Peyer's patch (tissue), 4 donors: ENCODE measurements around the gene MAMSTR. TPM values are rescaled to one million over a fixed set of nuclear protein-coding genes. Genes with fewer than 3 reads are reported as not detected.
"Not testable (repeated sequence)": the region's sequence is repeated elsewhere in the genome, so short reads cannot be mapped to it uniquely, and the experiment has no call there.

Source experiments
- DNase-seq, 3 donors: peaks; one replicate each; pipeline ENCODE4 v3.0.0-alpha.2; 2017 to 2019
- H3K27ac ChIP-seq, 4 donors: fragments of 200-600 bp; sonication (generic); one replicate each; pipeline ENCODE4 v1.5.1; 2016 to 2019
- H3K27me3 ChIP-seq, 2 donors: fragments of 200-600 bp; sonication (generic); one replicate each; pipeline ENCODE4 v1.5.1; 2019
- H3K36me3 ChIP-seq, 3 donors: fragments of 200-600 bp; sonication (generic); one replicate each; pipeline ENCODE4 v1.5.1; 2016 to 2019
- H3K4me1 ChIP-seq, 4 donors: fragments of 200-600 bp; sonication (generic); one replicate each; pipeline ENCODE4 v1.5.1; 2016 to 2019
- H3K4me3 ChIP-seq, 4 donors: fragments of 200-600 bp; sonication (generic); 1 replicate in 3 of 4; 2 replicates in 1 of 4; pipeline ENCODE4 v1.5.1; 2016 to 2019; ENCODE audit warnings: mild to moderate bottlenecking in 1 of 4
- H3K9me3 ChIP-seq, 4 donors: fragments of 200-600 bp; sonication (generic); one replicate each; pipeline ENCODE4 v1.5.1; 2016 to 2019; ENCODE audit warnings: mild to moderate bottlenecking in 1 of 4
- CTCF ChIP-seq, 6 experiments: fragments of 450-650 bp in 4 of 6; fragments of 200-600 bp in 2 of 6; sonication (generic) in 1 of 6; IDR thresholded peaks; one replicate each; pipeline ENCODE4 v1.5.1; 2017 to 2019; ENCODE audit warnings: antibody characterized with exemption in 6 of 6, mild to moderate bottlenecking in 3 of 6, moderate library complexity in 1 of 6
- POLR2A ChIP-seq, 2 donors: fragments of 450-650 bp; IDR thresholded peaks; one replicate each; pipeline ENCODE4 v1.5.1; 2017; ENCODE audit warnings: antibody characterized with exemption in 2 of 2, mild to moderate bottlenecking in 2 of 2, moderate library complexity in 2 of 2
- total RNA-seq, 4 donors: library from RNA; depleted of rRNA; stranded (reverse); fragments of >200 nt; gene quantifications; one replicate each; pipeline ENCODE4 v1.1.0, GENCODE V29; 2016

Gene MAMSTR
- total RNA-seq, 4 donors from 2014 or later, result 0.70 to 1.1 TPM; not detected in 2

GRCh38 chr19:48724796-48725753, 5.5 kb upstream of the MAMSTR start:
- Histone ChIP-seq H3K4me1 (peaks cover 0 to 9% (median 3%) of the 10 kb centered on the region in 4 donors), H3K4me3 (no peak overlapping the region), H3K36me3 (no peaks in the 10 kb centered on the region), H3K27ac (peak overlapping the region; percentile 8 to 73 (median 62)), H3K27me3 (no peaks in the 10 kb centered on the region), H3K9me3 (no peaks in the 10 kb centered on the region)
- TF ChIP-seq POLR2A (IDR thresholded peaks at IDR 0.05) (no peak), CTCF (IDR thresholded peaks at IDR 0.05) (no peak)
- no peak for DNase-seq

- Histone ChIP-seq H3K27ac (no peak overlapping the region), H3K27me3 (no peaks in the 10 kb centered on the region), H3K9me3 (no peaks in the 10 kb centered on the region), H3K4me1 (peaks cover 0 to 16% (median 3%) of the 10 kb centered on the region in 4 donors), H3K4me3 (no peak overlapping the region), H3K36me3 (no peaks in the 10 kb centered on the region)
- no peak for TF ChIP-seq CTCF (IDR thresholded peaks at IDR 0.05)
- TF ChIP-seq POLR2A (IDR thresholded peaks at IDR 0.05), result no peak
- DNase-seq, result no peak
Measured at GRCh38 chr19:48722196-48722708, 2.7 kb upstream of the MAMSTR start.

DNA sequence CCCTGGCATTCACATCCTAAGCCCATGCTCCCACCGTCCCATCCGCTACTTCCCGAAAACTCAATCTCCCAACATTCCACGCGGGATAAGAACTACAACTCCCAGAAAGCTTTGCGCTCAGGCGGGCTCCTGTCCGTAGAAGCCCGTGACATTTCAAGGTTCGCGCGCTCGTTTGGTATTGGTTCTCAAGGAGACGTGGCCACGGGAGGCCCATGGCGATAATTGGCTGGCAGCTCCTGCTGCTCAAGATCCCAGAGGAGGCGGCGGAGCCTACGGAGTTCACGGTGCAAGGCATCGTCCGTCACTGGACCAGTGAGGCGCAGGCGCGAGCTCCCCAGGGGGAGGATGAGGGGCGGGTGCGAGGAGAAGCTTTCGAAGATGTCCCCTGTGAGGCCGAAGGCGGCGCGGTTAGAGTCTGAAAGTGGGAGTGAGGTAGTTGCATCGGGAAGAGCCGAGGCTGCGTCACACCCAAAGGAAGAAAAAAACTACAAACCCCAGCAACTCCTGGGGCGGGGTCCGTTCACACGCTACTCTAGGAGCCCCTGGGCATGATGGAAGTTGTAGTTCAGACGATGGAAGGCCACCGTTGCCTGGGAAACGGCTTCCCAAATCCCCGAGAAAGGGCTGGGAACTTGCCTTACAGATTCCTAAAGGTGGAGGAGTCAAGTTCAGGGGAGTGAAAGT, 1.2 kb upstream of the MAMSTR start:
- TF ChIP-seq CTCF (IDR thresholded peaks at IDR 0.05) (no peak), POLR2A (IDR thresholded peaks at IDR 0.05) (no peak)
- no peaks in the 10 kb centered on the region for H3K9me3 ChIP-seq
- peak; percentile 97 to 100 (median 98) for DNase-seq
- no peaks in the 10 kb centered on the region for H3K27me3 ChIP-seq
- H3K4me3 ChIP-seq, result peak overlapping the region; percentile 46 to 61 (median 51)
- no peaks in the 10 kb centered on the region for H3K36me3 ChIP-seq
- H3K4me1 ChIP-seq, result peaks cover 0 to 31% (median 3%) of the 10 kb centered on the region in 4 donors
- peak overlapping the region; percentile 75 to 83 (median 80) for H3K27ac ChIP-seq

DNA sequence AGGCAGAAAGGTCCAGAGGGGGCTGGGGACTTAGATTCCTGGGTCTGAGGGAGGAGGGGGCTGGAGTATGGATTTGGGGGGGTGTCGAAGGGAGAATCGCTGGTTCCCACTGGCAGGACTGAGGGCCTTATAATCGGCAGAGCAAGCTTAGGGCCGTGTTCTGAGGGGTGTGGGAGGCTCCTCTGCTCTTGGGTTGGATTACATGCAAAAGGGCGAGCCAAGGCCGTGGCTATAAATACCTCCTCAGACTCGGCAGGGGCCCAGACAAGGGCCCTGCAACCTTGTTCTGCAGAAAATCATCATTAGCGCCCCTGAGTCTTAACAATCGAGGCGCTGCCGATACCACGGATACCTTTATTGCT, 707 bp upstream of the MAMSTR start:
- no peaks in the 10 kb centered on the region for H3K36me3 ChIP-seq
- H3K9me3 ChIP-seq, result no peaks in the 10 kb centered on the region
- H3K4me3 ChIP-seq, result peak overlapping the region in 2 of 4 donors; percentile 46 to 56
- no peak for TF ChIP-seq CTCF (IDR thresholded peaks at IDR 0.05)
- no peak for TF ChIP-seq POLR2A (IDR thresholded peaks at IDR 0.05)
- no peaks in the 10 kb centered on the region for H3K27me3 ChIP-seq
- peaks cover 0 to 33% (median 6%) of the 10 kb centered on the region in 4 donors for H3K4me1 ChIP-seq
- peak overlapping the region in 3 of 4 donors; percentile 79 to 83 (median 80) for H3K27ac ChIP-seq
- no peak for DNase-seq

- Histone ChIP-seq H3K4me1 (peaks cover 0 to 37% (median 8%) of the 10 kb centered on the region in 4 donors), H3K27ac (no peak overlapping the region), H3K27me3 (no peaks in the 10 kb centered on the region), H3K4me3 (no peak overlapping the region), H3K9me3 (no peaks in the 10 kb centered on the region), H3K36me3 (no peaks in the 10 kb centered on the region)
- TF ChIP-seq CTCF (IDR thresholded peaks at IDR 0.05), result no peak
- TF ChIP-seq POLR2A (IDR thresholded peaks at IDR 0.05), result no peak
- DNase-seq, result no peak
Measured at GRCh38 chr19:48718711-48719231, 754 bp downstream of the MAMSTR start.

GRCh38 chr19:48718106-48718505, 1.4 kb downstream of the MAMSTR start:
- not testable (repeated sequence) for H3K27ac ChIP-seq, H3K4me3 ChIP-seq, H3K36me3 ChIP-seq, DNase-seq, H3K9me3 ChIP-seq, H3K27me3 ChIP-seq
- peaks cover 0 to 44% (median 14%) of the 10 kb centered on the region in 4 donors for H3K4me1 ChIP-seq
